SHP77 (cell line): ENCODE measurements around the gene XRCC1.
"Not testable (repeated sequence)": the region's sequence is repeated elsewhere in the genome, so short reads cannot be mapped to it uniquely, and the experiment has no call there.

Experiments used
- DNase-seq, 2 experiments: peaks; one replicate each; lab custom pipeline; 2025; lab: John Stamatoyannopoulos, UW

Gene XRCC1

DNA sequence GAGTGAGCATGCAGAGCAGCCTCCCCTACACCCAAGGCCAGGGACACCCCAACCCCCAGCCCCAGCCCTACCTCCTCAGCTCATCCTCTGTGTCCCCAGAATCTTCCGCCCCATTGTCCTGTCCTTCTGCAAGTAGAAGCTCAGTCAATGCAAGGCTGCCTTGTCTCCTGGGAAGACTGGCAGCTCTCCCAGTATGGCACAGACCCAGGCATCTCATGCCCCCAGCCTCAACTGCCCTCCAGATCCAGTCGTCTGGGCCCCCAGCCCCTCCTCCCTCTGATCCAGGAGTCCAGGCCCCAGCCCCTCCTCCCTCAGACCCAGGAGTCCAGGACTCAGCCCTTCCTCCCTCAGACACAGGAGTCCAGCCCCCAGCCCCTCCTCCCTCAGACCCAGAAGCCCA is 29.3 kb downstream of the XRCC1 start:
- DNase-seq = no peak

DNA sequence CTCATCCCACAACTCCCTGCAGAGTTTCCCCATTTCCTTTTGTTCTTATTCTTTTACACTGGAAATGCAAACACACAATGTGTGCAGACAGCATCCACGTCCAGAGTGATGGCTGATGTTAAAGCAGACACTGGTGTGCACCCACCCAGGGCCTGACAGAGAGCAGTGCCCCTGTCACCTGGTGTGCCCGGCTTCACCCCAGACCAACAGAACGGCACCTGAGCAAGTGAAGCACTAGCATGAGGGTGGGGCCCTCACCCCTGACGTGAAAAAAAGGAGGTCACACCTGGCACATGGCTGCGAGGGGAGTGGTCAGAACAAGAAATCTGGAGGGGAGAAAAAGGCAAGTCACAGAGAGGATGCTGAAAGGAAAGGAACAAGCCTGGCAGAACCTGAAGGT is 30.1 kb downstream of the XRCC1 start:
- DNase-seq = no peak

DNA sequence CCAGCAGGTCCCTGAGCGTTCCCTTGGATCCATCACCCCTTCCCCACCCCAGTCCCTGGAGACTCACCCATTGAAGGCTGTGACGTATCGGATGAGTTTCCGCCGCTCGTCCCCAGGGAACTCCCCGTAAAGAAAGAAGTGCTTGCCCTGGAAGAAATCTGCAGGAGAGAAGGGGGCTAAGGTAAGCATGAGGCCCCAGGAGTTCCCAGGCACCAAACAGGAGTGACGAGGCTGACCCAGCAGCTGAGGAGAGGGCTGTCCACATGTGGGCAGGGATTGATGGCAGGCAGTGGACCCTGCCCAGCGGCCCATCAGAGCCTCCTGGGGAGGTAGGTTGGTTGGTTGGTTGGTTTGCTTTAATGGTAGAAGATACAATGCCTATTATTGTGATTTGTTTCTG is 31.2 kb downstream of the XRCC1 start:
- DNase-seq = no peak

DNA sequence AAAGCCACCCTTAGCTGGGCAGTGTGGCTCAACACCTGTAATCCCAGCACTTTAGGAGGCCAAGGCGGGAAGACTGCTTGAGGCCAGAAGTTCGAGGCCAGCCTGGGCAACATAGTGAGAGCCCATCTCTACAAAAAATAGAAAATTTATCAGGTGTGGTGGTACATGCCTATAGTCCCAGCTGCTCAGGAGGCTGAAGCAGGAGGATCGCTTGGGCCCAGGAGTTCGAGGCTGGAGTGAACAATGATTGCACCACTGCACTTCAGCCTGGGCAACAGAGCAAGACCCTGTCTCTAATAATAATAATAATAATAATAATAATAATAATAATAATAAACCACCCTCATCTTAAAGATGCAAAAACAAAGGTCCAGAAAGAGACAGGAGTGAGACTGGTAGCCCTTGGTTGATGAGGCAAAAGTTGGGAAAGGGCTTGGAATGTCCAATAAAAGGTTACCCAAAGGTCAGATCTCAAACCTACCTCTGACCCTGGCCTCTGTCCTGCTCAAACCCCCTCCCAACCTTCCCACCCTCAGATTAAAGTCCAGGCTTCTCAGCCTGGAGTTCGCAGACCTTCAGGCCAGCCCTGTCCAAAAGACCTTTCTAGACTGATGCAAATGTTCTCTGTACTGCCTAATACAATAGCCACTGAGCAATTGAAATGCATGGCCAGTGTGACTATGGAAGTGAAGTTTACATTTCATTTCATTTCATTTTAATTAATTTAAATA is 33.2 kb downstream of the XRCC1 start:
- no peak for DNase-seq

DNA sequence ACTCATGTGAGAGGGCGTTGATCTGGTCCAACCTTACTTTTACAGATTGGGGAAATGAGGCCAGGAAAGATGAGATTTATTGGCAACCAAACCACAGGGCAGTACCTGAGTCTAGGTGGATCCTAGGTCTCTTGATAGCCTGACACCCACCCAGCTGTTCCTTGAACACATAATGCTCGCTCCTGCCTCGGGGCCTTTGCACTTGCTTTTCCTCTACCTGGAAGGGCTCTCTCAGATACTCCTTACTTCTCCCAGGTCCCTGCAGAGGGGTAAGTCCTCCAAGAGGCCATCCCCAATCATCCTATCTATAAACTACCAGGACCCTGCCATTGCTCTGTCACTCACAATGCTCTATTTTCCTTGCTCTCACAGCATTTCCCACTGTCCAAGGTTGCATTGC is 34.9 kb downstream of the XRCC1 start:
- DNase-seq = no peak

DNA sequence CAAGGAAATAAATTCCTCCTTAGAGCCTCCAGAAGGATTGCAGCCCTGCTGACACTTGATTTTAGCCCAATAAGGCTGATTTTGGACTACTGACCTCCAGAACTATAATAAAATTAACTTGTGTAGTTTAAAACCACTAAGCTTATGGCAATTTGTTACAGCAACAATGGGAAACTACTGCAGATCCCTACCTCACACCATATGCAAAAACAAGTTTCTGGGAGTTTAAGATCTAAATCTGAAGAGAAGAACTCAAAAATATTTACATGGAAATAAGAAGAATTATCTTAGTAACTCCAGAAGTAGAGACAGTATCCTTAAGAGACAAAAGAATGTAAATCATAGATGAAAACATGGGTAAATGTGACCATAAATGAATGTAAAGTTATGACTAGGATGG is 36.4 kb downstream of the XRCC1 start:
- DNase-seq = no peak

DNA sequence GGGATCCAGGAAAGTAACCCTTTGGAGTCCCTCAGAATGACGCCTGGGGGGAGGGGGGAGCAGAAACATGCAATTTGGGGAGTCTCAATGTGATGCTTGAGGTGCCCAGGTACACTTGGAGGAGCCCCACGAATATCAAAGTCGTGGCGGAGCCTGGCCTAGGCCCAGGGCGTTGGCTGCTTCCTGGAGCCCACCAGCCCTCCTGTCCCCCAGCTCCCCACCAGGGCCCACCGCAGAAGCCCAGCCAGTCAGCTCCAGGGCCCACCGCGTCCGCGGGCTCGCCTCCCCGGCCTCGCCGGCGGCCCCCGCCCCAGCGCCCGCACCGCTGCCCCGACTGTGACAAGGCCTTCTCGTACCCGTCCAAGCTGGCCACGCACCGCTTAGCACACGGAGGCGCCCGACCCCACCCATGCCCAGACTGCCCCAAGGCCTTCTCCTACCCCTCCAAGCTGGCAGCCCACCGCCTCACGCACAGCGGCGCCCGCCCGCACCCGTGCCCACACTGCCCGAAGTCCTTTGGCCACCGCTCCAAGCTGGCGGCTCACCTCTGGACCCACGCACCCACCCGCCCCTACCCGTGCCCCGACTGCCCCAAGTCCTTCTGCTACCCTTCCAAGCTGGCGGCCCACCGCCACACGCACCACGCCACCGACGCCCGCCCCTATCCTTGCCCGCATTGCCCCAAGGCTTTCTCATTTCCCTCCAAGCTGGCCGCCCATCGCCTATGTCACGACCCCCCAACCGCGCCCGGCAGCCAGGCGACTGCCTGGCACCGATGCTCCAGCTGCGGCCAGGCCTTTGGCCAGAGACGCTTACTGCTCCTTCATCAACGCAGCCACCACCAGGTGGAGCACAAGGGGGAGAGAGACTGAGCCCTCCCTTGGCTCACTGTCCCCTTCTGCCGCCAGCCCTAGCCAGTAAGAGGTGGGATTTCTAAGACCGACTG is 40.2 kb downstream of the XRCC1 start:
- peak; percentile 24 to 51 for DNase-seq

DNA sequence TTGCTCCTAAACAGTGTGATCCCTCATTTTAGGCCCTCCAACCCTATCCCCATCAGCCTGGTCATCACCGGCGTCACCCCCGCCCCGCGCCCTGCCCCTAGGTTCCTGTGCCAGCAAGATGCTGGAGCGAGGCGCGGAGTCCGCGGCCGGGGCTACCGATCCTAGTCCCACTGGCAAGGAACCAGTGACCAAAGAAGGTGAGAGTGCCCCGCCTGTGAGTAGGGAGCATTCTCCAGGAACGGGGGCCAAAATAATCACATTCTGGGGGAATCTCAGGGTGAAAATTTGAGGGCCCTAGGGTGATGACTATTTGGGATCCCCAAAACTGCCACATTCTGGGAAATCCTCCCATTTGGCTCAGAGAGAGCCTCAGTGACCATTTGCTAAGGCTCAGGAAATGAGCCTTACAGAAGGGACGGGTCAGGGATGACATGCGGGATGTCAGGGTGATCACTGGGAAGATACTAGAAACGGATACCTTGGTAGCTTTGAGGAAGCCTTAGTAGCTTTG is 41.0 kb downstream of the XRCC1 start:
- no peak for DNase-seq

DNA sequence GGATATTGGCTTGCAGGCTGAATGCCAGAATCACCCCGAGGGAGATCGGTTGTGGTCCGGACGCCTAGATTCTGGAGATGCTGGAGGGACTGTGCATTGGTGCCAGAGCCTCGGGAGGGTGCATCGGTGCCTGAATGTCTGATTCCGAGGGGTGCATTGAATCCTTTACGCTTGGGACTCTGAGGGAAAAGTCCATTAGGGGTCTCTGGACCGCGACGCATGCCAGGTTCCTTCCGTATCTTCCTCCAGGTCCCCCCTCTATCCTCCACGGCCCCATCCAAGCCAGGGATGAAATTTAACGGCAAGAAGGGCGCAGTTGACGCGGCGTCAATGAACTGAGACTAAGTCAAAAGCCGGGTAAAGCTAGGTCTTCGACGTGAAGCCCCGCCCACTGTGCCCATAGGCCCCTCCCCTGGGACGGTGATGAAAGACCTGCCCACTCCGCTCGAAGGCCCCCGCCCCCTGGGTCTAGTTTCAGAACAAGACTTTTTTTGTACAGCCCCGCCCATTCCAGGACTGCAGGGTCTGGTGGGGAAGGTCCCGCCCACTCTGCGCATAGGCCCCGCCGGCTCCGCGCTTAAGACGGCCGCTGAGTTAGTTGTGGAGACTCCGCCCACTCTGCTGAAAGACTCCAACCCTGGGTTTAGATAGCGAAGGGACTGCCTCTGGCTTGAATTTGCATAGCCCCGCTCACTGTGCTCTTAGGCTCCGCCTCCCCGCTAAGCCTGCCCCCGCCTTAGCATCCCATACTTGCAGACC is 41.6 kb downstream of the XRCC1 start:
- DNase-seq = peak; percentile 95 to 96

DNA sequence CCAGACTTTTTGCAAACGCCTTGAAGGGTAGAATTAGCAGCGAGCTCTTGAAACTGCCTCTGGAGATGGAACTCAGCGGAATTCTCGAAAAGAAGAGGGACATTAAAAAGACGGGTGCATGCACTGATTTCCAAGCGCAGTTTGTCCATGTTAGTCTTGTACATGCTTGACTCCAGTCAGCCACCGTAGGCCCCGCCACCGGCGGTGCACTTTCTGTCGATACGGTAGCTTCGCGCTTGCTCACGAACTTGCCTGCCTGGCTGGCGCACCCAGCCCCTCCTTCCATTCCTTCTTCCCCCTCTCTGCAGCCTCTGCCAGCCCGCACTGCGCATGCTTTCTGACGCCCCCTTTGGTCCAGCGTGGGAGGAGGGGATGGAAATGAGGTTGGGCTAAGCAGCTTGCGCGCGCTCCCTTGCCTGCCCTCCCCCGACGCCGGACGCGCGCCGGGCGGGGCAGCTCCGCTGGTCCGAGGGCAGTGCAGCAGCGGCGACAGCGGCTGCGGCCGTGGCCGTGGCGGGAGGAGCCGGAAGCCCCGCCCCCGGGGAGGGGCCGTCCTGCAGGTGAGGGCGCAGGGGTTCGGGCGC is 42.3 kb downstream of the XRCC1 start, which contains the start of gene ZNF575:
TSS of gene ZNF575 (plus strand) at position 227 of the 584 bp plus-strand sequence. CDS start 1,235 bp downstream, outside the sequence.
- DNase-seq = peak; percentile 87 to 91

DNA sequence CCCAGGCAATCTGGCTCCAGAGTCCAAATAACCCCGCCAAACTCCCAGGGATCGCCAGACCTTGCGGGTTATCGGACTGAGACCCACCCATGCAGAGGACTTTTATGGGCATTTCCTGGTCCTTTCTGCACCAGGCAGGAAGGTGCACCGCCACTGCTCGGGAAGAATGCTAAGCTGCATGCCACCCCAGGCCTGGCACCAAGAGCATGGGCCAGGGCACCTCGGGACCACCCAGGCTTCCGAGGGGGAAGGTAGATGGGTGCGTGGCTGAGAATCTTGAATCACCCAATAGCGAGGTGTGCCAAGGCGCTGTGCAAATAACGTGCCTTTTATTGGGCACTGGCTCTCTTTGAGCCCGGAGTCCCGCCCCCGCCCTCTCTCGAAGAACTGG is 42.8 kb downstream of the XRCC1 start:
- DNase-seq = peak; percentile 71 to 78

DNA sequence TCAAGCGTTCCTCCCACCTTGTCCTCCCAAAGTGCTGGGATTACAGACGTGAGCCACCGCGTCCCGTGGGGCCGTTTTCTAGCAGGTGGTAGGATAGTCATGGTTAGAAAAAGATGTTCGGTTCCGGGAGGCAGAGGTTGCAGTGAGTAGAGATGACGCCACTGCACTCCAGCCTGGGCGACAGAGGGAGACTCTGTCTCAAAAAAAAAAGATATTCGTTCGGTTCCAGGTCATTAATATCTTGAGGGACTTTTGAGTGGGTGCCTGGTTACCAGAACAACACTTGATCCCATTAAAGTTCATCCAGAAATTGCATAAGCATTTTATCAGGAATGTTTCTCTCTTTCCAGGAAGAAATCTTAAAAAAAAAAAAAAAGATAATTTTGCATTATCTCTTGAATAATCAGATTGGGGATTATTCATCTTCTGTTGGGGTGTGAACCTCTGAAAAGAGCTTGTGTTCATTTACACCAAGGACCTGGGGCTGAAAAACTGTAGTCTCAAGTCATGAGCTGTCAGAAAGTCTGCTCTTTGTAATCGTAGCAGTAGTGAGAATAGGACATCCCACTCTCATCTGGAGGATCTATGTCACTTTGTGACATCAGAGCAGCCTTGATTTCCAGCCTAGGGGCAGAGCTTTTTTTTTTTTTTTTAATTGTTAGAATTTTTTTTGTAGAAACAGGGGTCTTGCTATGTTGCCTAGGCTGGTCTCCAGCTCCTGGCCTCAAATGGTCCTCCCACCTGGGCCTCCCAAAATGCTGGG is 47.3 kb downstream of the XRCC1 start:
- peak; percentile 34 to 53 for DNase-seq

DNA sequence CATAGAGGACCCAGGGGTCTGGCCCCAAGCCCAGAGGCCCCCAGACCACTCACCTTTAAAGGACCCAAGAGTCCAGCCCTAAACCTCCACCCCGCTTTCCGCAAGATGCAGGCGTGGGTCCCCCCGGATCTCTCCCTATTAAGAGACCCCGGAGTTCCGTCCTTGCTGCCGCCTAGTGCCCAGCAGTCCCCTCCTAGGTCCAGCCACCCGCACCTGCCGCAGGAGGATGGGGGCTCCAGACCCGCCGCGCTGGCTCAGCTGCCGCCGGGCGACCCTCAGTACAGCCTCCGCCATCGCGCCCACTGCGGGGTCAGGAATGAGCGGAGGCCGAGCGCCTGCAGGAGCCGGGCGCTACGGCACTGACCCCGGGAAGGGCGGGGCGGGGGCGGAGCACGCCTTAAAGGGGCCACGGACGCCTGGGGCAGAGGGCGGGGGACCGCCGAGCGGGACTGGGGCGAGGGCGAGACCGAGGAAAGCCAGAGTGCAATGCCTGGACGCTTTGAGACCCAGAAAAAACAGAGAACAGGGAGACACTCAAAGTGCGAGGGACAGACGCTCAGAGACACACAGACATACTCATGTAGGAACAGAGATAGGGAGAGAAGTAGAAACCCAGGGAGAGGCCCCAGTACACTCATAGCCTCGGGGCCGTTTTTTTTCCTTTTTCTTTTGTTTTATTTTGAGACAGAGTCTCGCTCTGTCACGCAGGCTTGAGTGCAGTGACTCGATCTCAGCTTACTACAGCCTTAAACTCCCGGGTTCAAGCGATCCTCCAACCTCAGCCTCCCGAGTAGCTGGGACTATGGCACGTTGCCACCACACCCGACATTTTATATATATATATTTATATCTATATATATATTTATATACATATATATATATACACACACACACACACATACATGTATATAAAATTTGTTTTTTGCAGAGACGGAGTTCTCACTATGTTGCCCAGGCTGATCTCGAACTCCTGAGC is 48.2 kb downstream of the XRCC1 start, which contains the start of gene ETHE1:
TSS of gene ETHE1 (minus strand) at position 318 of the 976 bp plus-strand sequence. CDS start at position 294, 24 bp downstream.
- DNase-seq = peak; percentile 39 to 70

DNA sequence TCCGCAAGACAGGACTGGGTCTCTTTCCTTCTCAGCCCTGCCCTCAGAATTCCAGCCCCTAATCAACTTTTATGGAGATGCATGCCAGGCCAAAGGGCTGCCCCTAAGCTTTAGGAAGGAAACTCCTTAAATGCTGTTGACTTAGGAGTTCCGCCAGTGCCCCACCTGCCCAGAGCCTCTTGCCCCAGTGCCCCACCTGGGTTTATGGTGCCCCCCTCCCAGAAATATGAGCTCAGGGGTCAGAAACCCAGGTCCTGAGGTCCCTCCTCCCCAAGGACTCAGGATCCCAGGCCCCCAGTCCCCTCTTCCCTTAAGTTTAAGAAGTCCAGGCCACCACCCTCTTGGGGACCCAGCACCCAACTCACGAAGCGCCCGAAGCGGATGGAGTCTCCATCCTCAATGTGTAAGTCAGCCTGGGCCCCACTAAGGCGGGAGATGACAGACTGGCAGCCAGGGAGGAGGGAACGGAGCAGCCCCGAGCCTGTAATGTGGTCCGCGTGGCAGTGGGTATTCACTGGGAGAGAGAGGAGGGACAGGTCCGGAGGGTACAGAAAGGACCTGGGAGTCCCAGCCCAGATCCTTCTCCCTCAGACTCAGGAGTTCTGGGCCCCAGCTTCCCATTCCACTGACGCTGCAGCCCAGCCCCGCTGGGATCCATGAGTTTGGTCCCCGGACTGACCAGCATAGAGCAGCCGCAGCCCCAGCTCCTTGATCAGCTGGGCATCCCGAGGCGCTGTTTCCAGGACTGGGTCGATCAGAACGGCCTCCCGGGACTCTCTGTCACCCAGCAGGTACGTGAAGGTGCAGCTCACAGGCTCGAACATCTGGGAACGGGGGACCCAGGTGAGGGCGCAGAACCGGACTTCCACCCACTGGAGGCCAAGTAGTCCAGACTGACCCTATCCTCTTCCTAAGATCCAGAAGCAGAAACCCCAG is 49.2 kb downstream of the XRCC1 start:
- peak in 1 of 2 experiments; percentile 4 for DNase-seq

DNA sequence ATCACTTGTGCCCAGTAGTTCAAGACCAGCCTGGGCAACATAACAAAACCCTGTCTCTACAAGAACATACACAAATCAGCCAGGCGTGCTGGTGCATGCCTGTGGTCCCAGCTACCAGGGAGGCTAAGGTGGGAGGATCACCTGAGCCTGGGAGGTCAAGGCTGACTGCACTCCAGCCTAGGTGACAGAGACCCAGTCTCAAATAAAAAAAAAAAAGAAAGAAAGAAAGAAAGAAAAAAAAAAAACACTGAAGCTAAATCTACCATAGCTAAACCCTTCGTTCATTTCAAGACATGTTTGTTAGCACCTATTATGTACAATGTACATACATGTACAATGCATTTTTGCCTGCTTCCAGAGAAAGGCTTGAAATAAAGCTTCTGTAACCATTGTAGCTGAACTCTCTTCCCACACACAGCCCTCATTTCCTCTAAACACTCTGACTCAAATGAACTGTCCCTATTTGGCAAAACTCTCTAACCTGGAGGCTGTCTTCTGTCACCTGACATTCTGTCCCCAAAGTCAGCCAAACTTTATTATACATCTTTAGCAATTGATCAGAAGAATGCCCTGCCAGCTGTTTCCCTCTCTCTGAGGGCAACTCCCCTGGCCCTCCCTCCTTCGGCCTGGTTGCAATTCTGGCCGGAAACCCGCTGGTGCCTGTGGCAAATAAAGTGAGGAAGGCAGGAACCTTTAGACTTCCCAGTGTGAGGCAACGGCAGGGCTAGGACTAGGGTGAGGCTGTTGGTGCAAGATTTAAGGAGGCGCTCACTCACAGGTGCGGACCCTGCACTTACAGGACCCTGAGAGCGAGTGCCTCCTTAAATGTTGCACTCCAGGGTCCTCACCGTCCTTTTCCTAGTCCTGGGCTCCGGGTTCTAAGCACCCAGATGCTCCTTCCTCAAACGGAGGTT is 50.1 kb downstream of the XRCC1 start:
- DNase-seq = peak; percentile 16 to 51

DNA sequence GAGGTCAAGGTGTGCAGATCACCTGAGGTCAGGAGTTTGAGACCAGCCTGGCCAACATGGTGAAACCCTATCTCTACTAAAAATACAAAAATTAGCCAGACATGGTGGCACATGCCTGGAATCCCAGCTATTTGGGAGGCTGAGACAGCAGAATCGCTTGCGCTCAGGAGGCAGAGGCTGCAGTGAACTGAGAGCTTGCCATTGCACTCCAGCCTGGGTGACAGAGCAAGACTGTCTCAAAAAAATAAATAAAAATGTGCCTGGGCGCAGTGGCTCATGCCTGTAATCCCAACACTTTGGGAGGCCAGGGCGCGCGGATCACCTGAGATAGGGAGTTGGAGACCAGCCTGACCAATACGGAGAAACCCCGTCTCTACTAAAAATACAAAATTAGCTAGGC is 51.6 kb downstream of the XRCC1 start:
- not testable (repeated sequence) for DNase-seq

DNA sequence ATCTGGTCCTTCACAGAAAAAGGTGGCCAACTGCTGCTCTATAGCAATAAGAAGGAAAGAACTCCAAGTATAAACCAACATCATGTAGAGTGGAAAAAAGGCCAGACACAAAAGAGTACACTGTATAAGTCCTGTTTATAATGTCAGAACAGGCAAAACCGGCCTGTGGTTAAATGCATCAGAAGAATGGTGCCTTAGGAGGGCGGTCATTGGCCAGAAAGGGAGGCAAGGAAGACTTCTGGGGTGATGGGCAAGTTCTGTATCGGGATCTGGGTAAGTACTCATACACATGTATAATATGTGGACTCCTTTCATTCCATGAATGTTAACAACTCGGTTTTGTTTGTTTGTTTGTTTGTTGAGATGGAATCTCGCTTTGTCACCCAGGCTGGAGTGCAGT is 52.4 kb downstream of the XRCC1 start:
- DNase-seq = no peak
